H9 (cell line): ENCODE measurements around the gene GTF2A1. TPM values are rescaled to one million over a fixed set of nuclear protein-coding genes. Genes with fewer than 3 reads are reported as not detected.
A peak's percentile ranks its signal among the peaks of the same experiment; 100 is the strongest.

Source experiments
- DNase-seq: peaks from one replicate; pipeline ENCODE4 v3.0.0-alpha.2; 2017
- H2AFZ ChIP-seq: one replicate; pipeline ENCODE4 v1.6.1; 2013; ENCODE audit warnings: mild to moderate bottlenecking, low read length, control low read depth, moderate library complexity
- H2AK5ac ChIP-seq: 2 replicates; pipeline ENCODE4 v1.6.1; 2013; ENCODE audit warnings: low read length, control low read depth, mixed read lengths; ENCODE audit not compliant: insufficient read length
- H2BK120ac ChIP-seq: one replicate; pipeline ENCODE4 v1.6.1; 2013; ENCODE audit warnings: low read depth, mild to moderate bottlenecking, low read length, control low read depth, inconsistent platforms; ENCODE audit not compliant: poor library complexity, severe bottlenecking
- H2BK12ac ChIP-seq: 2 replicates; pipeline ENCODE4 v1.6.1; 2013; ENCODE audit warnings: low read length, control low read depth, mixed read lengths, low read depth; ENCODE audit not compliant: insufficient read length
- H2BK15ac ChIP-seq: 2 replicates; pipeline ENCODE4 v1.6.1; 2013; ENCODE audit warnings: low read depth, low read length, control low read depth
- H2BK20ac ChIP-seq: one replicate; pipeline ENCODE4 v1.6.1; 2013; ENCODE audit warnings: low read depth, mild to moderate bottlenecking, low read length, control low read depth, inconsistent platforms; ENCODE audit not compliant: poor library complexity, severe bottlenecking
- H2BK5ac ChIP-seq: 2 replicates; pipeline ENCODE4 v1.6.1; 2013; ENCODE audit warnings: low read length, control low read depth, mixed read lengths; ENCODE audit not compliant: insufficient read length
- H3K14ac ChIP-seq: 2 replicates; pipeline ENCODE4 v1.6.1; 2013; ENCODE audit warnings: low read length, control low read depth; ENCODE audit not compliant: insufficient read depth
- H3K18ac ChIP-seq: 2 replicates; pipeline ENCODE4 v1.6.1; 2013; ENCODE audit warnings: low read depth, mild to moderate bottlenecking, mixed read lengths, low read length, control low read depth; ENCODE audit not compliant: insufficient read length
- H3K23ac ChIP-seq: 2 replicates; pipeline ENCODE4 v1.6.1; 2013; ENCODE audit warnings: low read length, control low read depth, mixed read lengths, low read depth; ENCODE audit not compliant: insufficient read length
- H3K23me2 ChIP-seq: 2 replicates; pipeline ENCODE4 v1.6.1; 2013; ENCODE audit warnings: low read depth, mild to moderate bottlenecking, mixed read lengths, low read length, control low read depth; ENCODE audit not compliant: insufficient read length, poor library complexity, severe bottlenecking
- H3K27ac ChIP-seq: 2 replicates; pipeline ENCODE4 v1.5.1; 2013; ENCODE audit warnings: low read length, control low read depth, mixed read lengths, low read depth; ENCODE audit not compliant: insufficient read length
- H3K27me3 ChIP-seq: 2 replicates; pipeline ENCODE4 v1.6.1; 2013; ENCODE audit warnings: low read length, control low read depth, inconsistent platforms; ENCODE audit not compliant: insufficient read depth
- H3K4ac ChIP-seq: 2 replicates; pipeline ENCODE4 v1.6.1; 2013; ENCODE audit warnings: low read depth, mild to moderate bottlenecking, control low read depth, inconsistent platforms, low read length, moderate library complexity
- H3K4me1 ChIP-seq: 2 replicates; pipeline ENCODE4 v1.6.1; 2013; ENCODE audit warnings: low read length, control low read depth, inconsistent platforms; ENCODE audit not compliant: insufficient read depth
- H3K4me2 ChIP-seq: 2 replicates; pipeline ENCODE4 v1.6.1; 2013; ENCODE audit warnings: low read length, control low read depth, mixed read lengths; ENCODE audit not compliant: insufficient read length, insufficient read depth
- H3K56ac ChIP-seq: 2 replicates; pipeline ENCODE4 v1.6.1; 2013; ENCODE audit warnings: low read depth, mild to moderate bottlenecking, mixed read lengths, low read length, control low read depth; ENCODE audit not compliant: insufficient read length
- H3K79me1 ChIP-seq: 2 replicates; pipeline ENCODE4 v1.6.1; 2013; ENCODE audit warnings: low read depth, mild to moderate bottlenecking, moderate library complexity, low read length, control low read depth, inconsistent platforms; ENCODE audit not compliant: insufficient read depth, poor library complexity, severe bottlenecking
- H3K79me2 ChIP-seq: 2 replicates; pipeline ENCODE4 v1.6.1; 2013; ENCODE audit warnings: low read length, control low read depth, inconsistent platforms; ENCODE audit not compliant: insufficient read depth
- H3K9ac ChIP-seq: 2 replicates; pipeline ENCODE4 v1.6.1; 2013; ENCODE audit warnings: low read length, control low read depth, mixed read lengths; ENCODE audit not compliant: insufficient read length; ENCODE audit errors: extremely low read depth
- H3K9me3 ChIP-seq: one replicate; pipeline ENCODE4 v1.6.1; 2013; ENCODE audit warnings: low read depth, low read length, inconsistent platforms; ENCODE audit not compliant: control insufficient read depth
- H3T11ph ChIP-seq: one replicate; pipeline ENCODE4 v1.6.1; 2013; ENCODE audit warnings: mild to moderate bottlenecking, low read length, control low read depth, inconsistent platforms
- H4K20me1 ChIP-seq: one replicate; pipeline ENCODE4 v1.6.1; 2013; ENCODE audit not compliant: control insufficient read depth, insufficient read length, insufficient read depth
- H4K5ac ChIP-seq: 2 replicates; pipeline ENCODE4 v1.6.1; 2013; ENCODE audit warnings: low read depth, mild to moderate bottlenecking, mixed read lengths, low read length, control low read depth; ENCODE audit not compliant: insufficient read length
- H4K8ac ChIP-seq: replicated peaks from 2 replicates; pipeline ENCODE4 v1.6.1; 2013; ENCODE audit warnings: low read length, control low read depth, mixed read lengths, low read depth; ENCODE audit not compliant: insufficient read length
- H4K91ac ChIP-seq: 2 replicates; pipeline ENCODE4 v1.6.1; 2013; ENCODE audit warnings: low read depth, mild to moderate bottlenecking, moderate library complexity, mixed read lengths, low read length, control low read depth; ENCODE audit not compliant: insufficient read length
- H3K27ac Mint-ChIP-seq, 3 experiments: 2 replicates in 2 of 3; 3 replicates in 1 of 3; pipeline ENCODE4 v1.8.0; 2020 to 2021; ENCODE audit warnings: mixed read lengths in 3 of 3, mild to moderate bottlenecking in 1 of 3, moderate library complexity in 1 of 3
- H3K27me3 Mint-ChIP-seq: 2 replicates; pipeline ENCODE4 v1.8.0; 2021; ENCODE audit warnings: low read depth, mild to moderate bottlenecking, moderate library complexity, mixed read lengths
- H3K36me3 Mint-ChIP-seq, 3 experiments: 2 replicates in 2 of 3; 3 replicates in 1 of 3; pipeline ENCODE4 v1.8.0; 2020 to 2021; ENCODE audit warnings: low read depth in 3 of 3, mixed read lengths in 3 of 3; ENCODE audit not compliant: insufficient read depth in 1 of 3
- H3K4me1 Mint-ChIP-seq, 2 experiments: 2 replicates each; pipeline ENCODE4 v1.8.0; 2020; ENCODE audit warnings: mixed read lengths in 2 of 2
- H3K4me3 Mint-ChIP-seq, 2 experiments: 2 replicates in 1 of 2; 3 replicates in 1 of 2; pipeline ENCODE4 v1.8.0; 2020 to 2021; ENCODE audit warnings: mild to moderate bottlenecking in 2 of 2, mixed read lengths in 2 of 2, moderate library complexity in 1 of 2
- H3K9me3 Mint-ChIP-seq, 2 experiments: 2 replicates in 1 of 2; 3 replicates in 1 of 2; pipeline ENCODE4 v1.8.0; 2020; ENCODE audit warnings: mild to moderate bottlenecking in 2 of 2, mixed read lengths in 2 of 2, moderate library complexity in 1 of 2
- WGBS: extraction: QIAGEN DNeasy Blood & Tissue Kit; methylation state at CpG from one replicate; pipeline ENCODE4 v1.1.7; 2013; ENCODE audit warnings: missing lambda C conversion rate, low lambda C conversion rate, mixed read lengths; ENCODE audit not compliant: insufficient read length; ENCODE audit errors: extremely low coverage; 5-methylcytosine and 5-hydroxymethylcytosine counted together
- total RNA-seq: library from RNA; stranded (reverse); gene quantifications from 2 replicates; pipeline ENCODE4 v1.2.1, GENCODE V29; 2021
- TF ChIP-seq, protein P1 (sequence below): fragments of 200-600 bp; sonication (generic); conservative IDR thresholded peaks from 3 replicates; pipeline ENCODE4 v1.8.0; 2021; ENCODE audit warnings: antibody characterized with exemption, mild to moderate bottlenecking

The GTF2A1 gene
- total RNA-seq, 1 experiment from 2014 or later = 43.0 TPM

- TF ChIP-seq, protein P1, sequence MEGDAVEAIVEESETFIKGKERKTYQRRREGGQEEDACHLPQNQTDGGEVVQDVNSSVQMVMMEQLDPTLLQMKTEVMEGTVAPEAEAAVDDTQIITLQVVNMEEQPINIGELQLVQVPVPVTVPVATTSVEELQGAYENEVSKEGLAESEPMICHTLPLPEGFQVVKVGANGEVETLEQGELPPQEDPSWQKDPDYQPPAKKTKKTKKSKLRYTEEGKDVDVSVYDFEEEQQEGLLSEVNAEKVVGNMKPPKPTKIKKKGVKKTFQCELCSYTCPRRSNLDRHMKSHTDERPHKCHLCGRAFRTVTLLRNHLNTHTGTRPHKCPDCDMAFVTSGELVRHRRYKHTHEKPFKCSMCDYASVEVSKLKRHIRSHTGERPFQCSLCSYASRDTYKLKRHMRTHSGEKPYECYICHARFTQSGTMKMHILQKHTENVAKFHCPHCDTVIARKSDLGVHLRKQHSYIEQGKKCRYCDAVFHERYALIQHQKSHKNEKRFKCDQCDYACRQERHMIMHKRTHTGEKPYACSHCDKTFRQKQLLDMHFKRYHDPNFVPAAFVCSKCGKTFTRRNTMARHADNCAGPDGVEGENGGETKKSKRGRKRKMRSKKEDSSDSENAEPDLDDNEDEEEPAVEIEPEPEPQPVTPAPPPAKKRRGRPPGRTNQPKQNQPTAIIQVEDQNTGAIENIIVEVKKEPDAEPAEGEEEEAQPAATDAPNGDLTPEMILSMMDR = no peak
- peak overlapping the region; percentile 74 for H2BK12ac ChIP-seq
- Mint-ChIP-seq H3K4me3 (peak overlapping the region; percentile 96 to 99), H3K36me3 (peaks cover 13 to 24% (median 22%) of the 10 kb centered on the region in 3 experiments; a peak in 6 of 7 replicates), H3K4me1 (peaks cover 30 to 31% of the 10 kb centered on the region in 2 experiments), H3K27me3 (peaks cover 3% of the 10 kb centered on the region; the same call in 1 of the 2 replicates), H3K27ac (peak overlapping the region; percentile 100), H3K9me3 (peaks cover 0 to 5% of the 10 kb centered on the region in 2 experiments; a peak in 3 of 5 replicates)
- no peak overlapping the region for H4K91ac ChIP-seq
- H3K9ac ChIP-seq = peak overlapping the region; percentile 100
- peak overlapping the region; percentile 97 for H3K56ac ChIP-seq
- peak overlapping the region; percentile 94 for H2BK120ac ChIP-seq
- peak overlapping the region; percentile 92 for H2AK5ac ChIP-seq
- no peaks in the 10 kb centered on the region; the same call in 1 of the 2 replicates for H3K27me3 ChIP-seq
- H2BK5ac ChIP-seq = peak overlapping the region; percentile 93
- H3K4ac ChIP-seq = peak overlapping the region; percentile 42; the same call in 1 of the 2 replicates
- no peaks in the 10 kb centered on the region for H3K79me1 ChIP-seq
- H4K5ac ChIP-seq = peak overlapping the region; percentile 98
- H2BK20ac ChIP-seq = no peak overlapping the region
- peaks cover 7% of the 10 kb centered on the region for H3K23me2 ChIP-seq
- no CpG with 5 or more reads among the region's 84 CpGs for WGBS
- H3K23ac ChIP-seq = peak overlapping the region; percentile 72
- H3K4me2 ChIP-seq = peak overlapping the region; percentile 91
- H3K9me3 ChIP-seq = no peaks in the 10 kb centered on the region
- peak overlapping the region; percentile 99 for H3K14ac ChIP-seq
- H2BK15ac ChIP-seq = no peak overlapping the region
- peak overlapping the region; percentile 99 for H3K27ac ChIP-seq
- H3K18ac ChIP-seq = peak overlapping the region; percentile 99
- peak overlapping the region; percentile 78 for H3T11ph ChIP-seq
- H4K20me1 ChIP-seq = no peaks in the 10 kb centered on the region
- H2AFZ ChIP-seq = no peak overlapping the region
- DNase-seq = no peak
- H4K8ac ChIP-seq = peak overlapping the region; percentile 98
- H3K4me1 ChIP-seq = no peaks in the 10 kb centered on the region; the same call in none of the 2 replicates
- H3K79me2 ChIP-seq = peaks cover 13% of the 10 kb centered on the region; the same call in 1 of the 2 replicates
Measured at GRCh38 chr14:81219759-81220579, 790 bp downstream of the GTF2A1 start.
